Spleen (tissue), 11 donors: Measurements from ENCODE around the gene PCCA. TPM values are rescaled to one million over a fixed set of nuclear protein-coding genes. Genes with fewer than 3 reads are reported as not detected.
"Not testable (repeated sequence)": the region's sequence is repeated elsewhere in the genome, so short reads cannot be mapped to it uniquely, and the experiment has no call there.

Experiments
- DNase-seq: peaks from one replicate; pipeline ENCODE4 v3.0.0-alpha.2; 2020
- H3K27ac ChIP-seq, 8 donors: fragments of 200-600 bp; sonication (generic) in 7 of 8; 1 replicate in 4 of 8; 2 replicates in 4 of 8; pipeline versions ENCODE4 v1.5.0 to v1.8.0; 2016 to 2021; ENCODE audit warnings: inconsistent platforms in 4 of 8, mild to moderate bottlenecking in 4 of 8, moderate library complexity in 1 of 8
- H3K27me3 ChIP-seq, 7 donors: fragments of 200-600 bp; sonication (generic) in 6 of 7; replicated peaks in 1 of 7; 1 replicate in 4 of 7; 2 replicates in 3 of 7; pipeline versions ENCODE4 v1.5.0 to v1.8.0; 2016 to 2021; ENCODE audit warnings: inconsistent platforms in 3 of 7, mild to moderate bottlenecking in 1 of 7
- H3K36me3 ChIP-seq, 6 donors: fragments of 200-600 bp; sonication (generic) in 5 of 6; 1 replicate in 4 of 6; 2 replicates in 2 of 6; pipeline versions ENCODE4 v1.5.0 to v1.8.0; 2016 to 2021; ENCODE audit warnings: inconsistent platforms in 2 of 6
- H3K4me1 ChIP-seq, 6 donors: fragments of 200-600 bp; sonication (generic) in 5 of 6; 1 replicate in 3 of 6; 2 replicates in 3 of 6; pipeline versions ENCODE4 v1.5.0 to v1.8.0; 2016 to 2021; ENCODE audit warnings: inconsistent platforms in 3 of 6
- H3K4me3 ChIP-seq, 8 donors: fragments of 200-600 bp; sonication (generic) in 7 of 8; 1 replicate in 4 of 8; 2 replicates in 4 of 8; pipeline versions ENCODE4 v1.5.0 to v1.8.0; 2016 to 2021; ENCODE audit warnings: inconsistent platforms in 4 of 8, mild to moderate bottlenecking in 4 of 8, moderate library complexity in 2 of 8
- H3K9me3 ChIP-seq, 8 donors: fragments of 200-600 bp; sonication (generic) in 7 of 8; 1 replicate in 4 of 8; 2 replicates in 4 of 8; pipeline versions ENCODE4 v1.5.0 to v1.8.0; 2016 to 2021; ENCODE audit warnings: inconsistent platforms in 4 of 8
- POLR2A ChIP-seq, 3 donors: fragments of 450-650 bp; IDR thresholded peaks; one replicate each; pipeline ENCODE4 v1.5.1; 2017; ENCODE audit warnings: antibody characterized with exemption in 3 of 3, mild to moderate bottlenecking in 1 of 3
- POLR2AphosphoS5 ChIP-seq, 3 donors: sonication (generic); formaldehyde crosslinking; IDR thresholded peaks; one replicate each; pipeline ENCODE4 v1.5.1; 2017; ENCODE audit warnings: antibody characterized with exemption in 3 of 3
- WGBS, 5 donors: extraction: QIAGEN DNeasy Blood & Tissue Kit in 3 of 5; methylation state at CpG; one replicate each; pipeline versions ENCODE4 v1.1.5 to v1.1.7; 2013 to 2018; 5-methylcytosine and 5-hydroxymethylcytosine counted together
- intact Hi-C: fragments of 100-400 bp; cut with DNase I; formaldehyde crosslinking; loops from one replicate; pipeline ENCODE4 v1.15.0; 2023; ENCODE audit warnings: low total_unique reads
- polyA plus RNA-seq, 3 donors: library from polyadenylated mRNA; stranded (reverse); fragments of 200-250 nt; gene quantifications; one replicate each; pipeline ENCODE4 v1.2.1, GENCODE V29; 2013
- total RNA-seq, 7 donors: library from RNA; depleted of rRNA in 3 of 7; stranded (reverse); fragments of >200 nt in 3 of 7; fragmentation: NEBNext Ultra II Directional in 4 of 7; extraction: Animal tissue kit (Norgen Biotek cat#: 25700) in 4 of 7; gene quantifications; one replicate each; pipeline versions ENCODE4 v1.1.0 to v1.2.1, GENCODE V29; 2016 to 2021
- TF ChIP-seq, protein P1 (sequence below), 11 experiments: fragments of 200-600 bp in 7 of 11; fragments of 450-650 bp in 4 of 11; sonication (generic) in 4 of 11; IDR thresholded peaks in 8 of 11; conservative IDR thresholded peaks in 3 of 11; 1 replicate in 7 of 11; 2 replicates in 4 of 11; pipeline versions ENCODE4 v1.4.0 to v1.8.0; 2016 to 2021; ENCODE audit warnings: antibody characterized with exemption in 11 of 11, inconsistent platforms in 4 of 11, mild to moderate bottlenecking in 1 of 11
- donor health status: healthy with polysubstance abuse.
- donor health status: DM: no; HTN: no; CAD: no; lungs with moderate emphysema.
- donor health status: DM: no; HTN: no; CAD: no.
- donor health status: Bipolar disorder and iron deficiency.
- donor health status: healthy.
- donor health status: DM: no; HTN: no; CAD: no.
- donor health status: DM: yes; HTN: yes; CAD: no.

The PCCA gene
- total and polyA plus RNA-seq, 10 donors: 9.3 to 54.9 (median 43.9) TPM

DNA sequence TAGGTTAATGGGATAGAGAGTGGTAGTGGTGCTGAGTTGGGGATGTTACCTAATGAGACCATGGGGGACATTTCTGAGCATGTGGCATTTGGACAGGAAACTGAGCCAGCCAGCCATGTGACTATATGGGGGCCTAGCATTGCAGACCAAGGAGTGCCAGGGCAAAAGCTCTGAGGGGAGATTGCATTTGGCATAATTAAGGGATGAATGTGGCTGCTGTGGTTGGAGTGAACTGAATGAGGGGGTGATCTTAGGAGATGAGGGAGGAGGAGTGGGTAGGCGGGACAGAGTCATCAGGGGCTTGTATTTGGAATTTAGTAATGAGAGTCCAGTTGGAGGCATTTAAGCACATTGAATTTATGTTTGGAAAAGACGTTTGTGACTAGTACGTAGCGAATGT lies 6.6 kb downstream of the PCCA start:
- no peaks in the 10 kb centered on the region for H3K9me3 ChIP-seq
- H3K4me1 ChIP-seq: peaks cover 0 to 22% (median 16%) of the 10 kb centered on the region in 6 donors
- H3K27me3 ChIP-seq: no peaks in the 10 kb centered on the region
- TF ChIP-seq, protein P1, sequence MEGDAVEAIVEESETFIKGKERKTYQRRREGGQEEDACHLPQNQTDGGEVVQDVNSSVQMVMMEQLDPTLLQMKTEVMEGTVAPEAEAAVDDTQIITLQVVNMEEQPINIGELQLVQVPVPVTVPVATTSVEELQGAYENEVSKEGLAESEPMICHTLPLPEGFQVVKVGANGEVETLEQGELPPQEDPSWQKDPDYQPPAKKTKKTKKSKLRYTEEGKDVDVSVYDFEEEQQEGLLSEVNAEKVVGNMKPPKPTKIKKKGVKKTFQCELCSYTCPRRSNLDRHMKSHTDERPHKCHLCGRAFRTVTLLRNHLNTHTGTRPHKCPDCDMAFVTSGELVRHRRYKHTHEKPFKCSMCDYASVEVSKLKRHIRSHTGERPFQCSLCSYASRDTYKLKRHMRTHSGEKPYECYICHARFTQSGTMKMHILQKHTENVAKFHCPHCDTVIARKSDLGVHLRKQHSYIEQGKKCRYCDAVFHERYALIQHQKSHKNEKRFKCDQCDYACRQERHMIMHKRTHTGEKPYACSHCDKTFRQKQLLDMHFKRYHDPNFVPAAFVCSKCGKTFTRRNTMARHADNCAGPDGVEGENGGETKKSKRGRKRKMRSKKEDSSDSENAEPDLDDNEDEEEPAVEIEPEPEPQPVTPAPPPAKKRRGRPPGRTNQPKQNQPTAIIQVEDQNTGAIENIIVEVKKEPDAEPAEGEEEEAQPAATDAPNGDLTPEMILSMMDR (IDR thresholded peaks at IDR 0.05 in 8 of 11, conservative IDR thresholded peaks at IDR 0.05 in 3 of 11): no peak
- TF ChIP-seq POLR2AphosphoS5 (IDR thresholded peaks at IDR 0.05) (no peak), POLR2A (IDR thresholded peaks at IDR 0.05) (no peak)
- DNase-seq: no peak
- no peak overlapping the region for H3K4me3 ChIP-seq
- WGBS, 5 donors: 91 to 99% (median 94%) methylated on average over 4 of the region's 4 CpGs
- H3K36me3 ChIP-seq: no peaks in the 10 kb centered on the region
- intact Hi-C loops: no loop called here
- H3K27ac ChIP-seq: no peak overlapping the region

DNA sequence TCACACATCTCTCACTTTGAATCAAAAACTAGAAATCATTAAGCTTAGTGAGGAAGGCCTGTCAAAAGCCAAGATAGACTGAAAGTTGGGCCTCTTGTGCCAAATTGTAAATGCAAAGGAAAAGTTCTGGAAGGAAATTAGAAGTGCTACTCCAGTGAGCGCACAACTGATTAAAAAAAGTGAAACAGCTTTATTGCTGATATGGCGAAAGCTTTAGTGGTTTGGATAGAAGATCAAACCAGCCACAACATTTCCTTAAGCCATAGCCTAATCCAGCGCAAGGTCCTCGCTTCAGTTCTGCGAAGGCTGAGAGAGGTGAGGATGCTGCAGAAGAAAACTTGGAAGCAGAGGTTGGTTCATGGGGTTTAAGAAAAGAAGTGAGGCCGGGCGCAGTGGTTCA lies 7.6 kb downstream of the PCCA start:
- Histone ChIP-seq H3K4me1 (peaks cover 2 to 22% (median 13%) of the 10 kb centered on the region in 6 donors), H3K27ac (no peak overlapping the region), H3K36me3 (no peaks in the 10 kb centered on the region), H3K27me3 (no peaks in the 10 kb centered on the region), H3K4me3 (no peak overlapping the region), H3K9me3 (no peaks in the 10 kb centered on the region)
- 90 to 96% (median 93%) methylated on average over 7 of the region's 7 CpGs for WGBS, 5 donors
- intact Hi-C loops: no loop called here
- DNase-seq: no peak
- TF ChIP-seq, protein P1 (IDR thresholded peaks at IDR 0.05 in 8 of 11, conservative IDR thresholded peaks at IDR 0.05 in 3 of 11): no peak
- TF ChIP-seq POLR2AphosphoS5 (IDR thresholded peaks at IDR 0.05) (no peak), POLR2A (IDR thresholded peaks at IDR 0.05) (no peak)

GRCh38 chr13:100097821-100098220 lies 8.9 kb downstream of the PCCA start:
- no peak for DNase-seq

GRCh38 chr13:100098445-100099116 lies 9.7 kb downstream of the PCCA start:
- intact Hi-C loops: no loop called here
- H3K4me1 ChIP-seq: peaks cover 3 to 25% (median 12%) of the 10 kb centered on the region in 6 donors
- H3K27ac ChIP-seq: no peak overlapping the region
- H3K9me3 ChIP-seq: no peaks in the 10 kb centered on the region
- TF ChIP-seq POLR2AphosphoS5 (IDR thresholded peaks at IDR 0.05) (no peak), POLR2A (IDR thresholded peaks at IDR 0.05) (no peak)
- 91 to 97% (median 95%) methylated on average over 6 of the region's 6 CpGs for WGBS, 5 donors
- no peak overlapping the region for H3K4me3 ChIP-seq
- no peaks in the 10 kb centered on the region for H3K27me3 ChIP-seq
- DNase-seq: no peak
- peaks cover 0 to 3% (median 0%) of the 10 kb centered on the region in 6 donors for H3K36me3 ChIP-seq

More at GRCh38 chr13:100097821-100098220, 8.9 kb downstream of the PCCA start:
- Histone ChIP-seq H3K4me1 (peaks cover 3 to 25% (median 12%) of the 10 kb centered on the region in 6 donors), H3K36me3 (no peaks in the 10 kb centered on the region), H3K4me3 (no peak overlapping the region), H3K27me3 (no peaks in the 10 kb centered on the region), H3K27ac (no peak overlapping the region), H3K9me3 (no peaks in the 10 kb centered on the region)
- TF ChIP-seq POLR2A (IDR thresholded peaks at IDR 0.05): no peak
- intact Hi-C loops: no loop called here
- 88 to 100% (median 96%) methylated on average over 1 of the region's 1 CpG for WGBS, 5 donors

DNA sequence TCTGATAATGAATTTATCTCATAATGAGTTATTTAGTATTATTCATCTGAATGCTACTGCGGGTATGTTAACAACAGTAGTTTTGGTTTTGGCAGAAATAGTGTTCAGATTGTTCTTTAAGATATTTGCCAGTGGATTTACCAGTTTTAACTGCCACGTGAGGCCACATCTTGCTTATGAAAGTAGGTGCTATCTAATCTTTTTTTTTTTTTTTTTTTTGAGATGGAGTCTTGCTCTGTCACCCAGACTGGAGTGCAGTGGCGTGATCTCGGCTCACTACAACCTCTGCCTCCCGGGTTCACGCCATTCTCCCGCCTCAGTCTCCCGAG lies 10.2 kb downstream of the PCCA start:
- H3K36me3 ChIP-seq, DNase-seq, H3K9me3 ChIP-seq, H3K4me3 ChIP-seq, intact Hi-C loops, H3K27me3 ChIP-seq: not testable (repeated sequence)
- H3K4me1 ChIP-seq: peaks cover 3 to 25% (median 12%) of the 10 kb centered on the region in 6 donors
- WGBS, 5 donors: 89 to 94% (median 90%) methylated on average over 8 of the region's 8 CpGs
- H3K27ac ChIP-seq: peak overlapping the region in 2 of 8 donors; percentile 59 to 65
